ENCODE data around the gene MTERF2. TPM values are rescaled to one million over a fixed set of nuclear protein-coding genes. Genes with fewer than 3 reads are reported as not detected.

Gene MTERF2
- total RNA-seq, result 10 to 100 TPM in 2 of 4 donors, 1 to 10 TPM in 2; 9.7 to 17.5 (median 11.9) TPM

- DNase-seq (ENCODE audit: low spot score) (peak; percentile 75), ATAC-seq (ENCODE audit: low FRiP score) (peak; percentile 98)
- no peak for TF ChIP-seq CTCF (IDR thresholded peaks at IDR 0.05)
Observed at GRCh38 chr12:106986625-106987389, at the start of gene MTERF2. MTERF2 (minus strand) TSS chr12:106987146; CDS start chr12:106978714, 8,432 bp downstream.

- TF ChIP-seq CTCF (IDR thresholded peaks at IDR 0.05), result no peak
Observed at GRCh38 chr12:107035733-107036132, 48.8 kb upstream of the MTERF2 start.

GRCh38 chr12:107033758-107034739, 47.1 kb upstream of the MTERF2 start:
- ATAC-seq (ENCODE audit: low FRiP score) (no peak), DNase-seq (ENCODE audit: low spot score) (no peak)
- no peak for TF ChIP-seq CTCF (IDR thresholded peaks at IDR 0.05)

More at GRCh38 chr12:107035733-107036132, 48.8 kb upstream of the MTERF2 start:
- ATAC-seq (ENCODE audit: low FRiP score) (no peak), DNase-seq (ENCODE audit: low spot score) (no peak)

GRCh38 chr12:107032266-107032665, 45.3 kb upstream of the MTERF2 start:
- ATAC-seq (ENCODE audit: low FRiP score) (no peak), DNase-seq (ENCODE audit: low spot score) (no peak)
- TF ChIP-seq CTCF (IDR thresholded peaks at IDR 0.05), result no peak

GRCh38 chr12:107031061-107031460, 44.1 kb upstream of the MTERF2 start:
- TF ChIP-seq CTCF (IDR thresholded peaks at IDR 0.05), result no peak
- DNase-seq (ENCODE audit: low spot score) (no peak), ATAC-seq (ENCODE audit: low FRiP score) (no peak)

GRCh38 chr12:107029081-107029480, 42.1 kb upstream of the MTERF2 start:
- ATAC-seq (ENCODE audit: low FRiP score) (no peak), DNase-seq (ENCODE audit: low spot score) (no peak)
- TF ChIP-seq CTCF (IDR thresholded peaks at IDR 0.05), result no peak

Measured in omental fat pad (tissue), 4 donors.